ENCODE measurements around the gene FGFBP1. TPM values are rescaled to one million over a fixed set of nuclear protein-coding genes. Genes with fewer than 3 reads are reported as not detected.

The FGFBP1 gene
- total RNA-seq, 1 experiment from 2014 or later = not detected

DNA sequence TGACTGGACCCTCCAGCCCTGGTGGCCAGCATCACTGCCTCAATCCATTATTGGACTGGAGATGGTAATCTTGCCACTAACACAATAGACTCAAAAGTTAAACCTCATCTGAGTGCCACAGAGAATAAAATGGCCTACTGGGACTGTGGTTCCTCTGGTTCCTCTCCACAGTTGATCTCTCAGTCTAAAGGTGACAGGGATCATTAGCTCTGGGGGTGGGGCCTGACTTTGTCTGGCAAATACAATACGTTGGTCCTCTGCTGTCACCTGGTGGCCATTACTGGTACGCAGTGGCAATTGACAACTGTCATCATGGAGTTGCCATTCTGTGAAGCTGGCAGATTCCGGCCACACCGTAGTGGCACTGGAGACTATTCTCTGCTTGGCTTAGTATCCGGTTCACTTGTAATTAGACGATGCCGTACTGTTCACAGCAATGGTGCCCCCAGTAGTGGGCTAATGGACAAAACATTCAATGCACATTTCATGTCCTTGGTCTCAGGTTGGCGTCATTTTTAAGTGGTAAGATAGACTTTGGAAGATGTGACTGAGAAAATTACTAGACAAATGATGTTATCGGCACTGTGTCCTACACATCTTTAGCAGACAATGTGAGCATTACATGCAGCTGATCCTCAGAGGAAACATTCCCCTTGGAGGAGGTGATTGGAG, 17.8 kb upstream of the FGFBP1 start:
- H2AFZ ChIP-seq (ENCODE audit: low read length) = no peak overlapping the region
- no peak overlapping the region for H2BK5ac ChIP-seq (ENCODE audit: insufficient read length, low read length)
- H3K79me1 ChIP-seq (ENCODE audit: insufficient read depth, low read depth, low read length, poor library complexity, severe bottlenecking) = no peaks in the 10 kb centered on the region
- no peak overlapping the region for H2AK5ac ChIP-seq (ENCODE audit: insufficient read length, low read length)
- no peak overlapping the region for H3K14ac ChIP-seq (ENCODE audit: insufficient read depth, low read length)
- H3K23ac ChIP-seq (ENCODE audit: insufficient read length, low read depth, low read length) = no peak overlapping the region
- H2BK15ac ChIP-seq (ENCODE audit: low read depth, low read length) = no peak overlapping the region
- peaks cover 3% of the 10 kb centered on the region; the same call in 1 of the 2 replicates for H3K4me1 ChIP-seq (ENCODE audit: insufficient read depth, low read length)
- TF ChIP-seq, protein P1, sequence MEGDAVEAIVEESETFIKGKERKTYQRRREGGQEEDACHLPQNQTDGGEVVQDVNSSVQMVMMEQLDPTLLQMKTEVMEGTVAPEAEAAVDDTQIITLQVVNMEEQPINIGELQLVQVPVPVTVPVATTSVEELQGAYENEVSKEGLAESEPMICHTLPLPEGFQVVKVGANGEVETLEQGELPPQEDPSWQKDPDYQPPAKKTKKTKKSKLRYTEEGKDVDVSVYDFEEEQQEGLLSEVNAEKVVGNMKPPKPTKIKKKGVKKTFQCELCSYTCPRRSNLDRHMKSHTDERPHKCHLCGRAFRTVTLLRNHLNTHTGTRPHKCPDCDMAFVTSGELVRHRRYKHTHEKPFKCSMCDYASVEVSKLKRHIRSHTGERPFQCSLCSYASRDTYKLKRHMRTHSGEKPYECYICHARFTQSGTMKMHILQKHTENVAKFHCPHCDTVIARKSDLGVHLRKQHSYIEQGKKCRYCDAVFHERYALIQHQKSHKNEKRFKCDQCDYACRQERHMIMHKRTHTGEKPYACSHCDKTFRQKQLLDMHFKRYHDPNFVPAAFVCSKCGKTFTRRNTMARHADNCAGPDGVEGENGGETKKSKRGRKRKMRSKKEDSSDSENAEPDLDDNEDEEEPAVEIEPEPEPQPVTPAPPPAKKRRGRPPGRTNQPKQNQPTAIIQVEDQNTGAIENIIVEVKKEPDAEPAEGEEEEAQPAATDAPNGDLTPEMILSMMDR (conservative IDR thresholded peaks at IDR 0.05) = peak; percentile 92
- H4K91ac ChIP-seq (ENCODE audit: insufficient read length, low read depth, low read length) = no peak overlapping the region
- no peaks in the 10 kb centered on the region for H3K23me2 ChIP-seq (ENCODE audit: insufficient read length, low read depth, low read length, poor library complexity, severe bottlenecking)
- H3K4ac ChIP-seq (ENCODE audit: low read depth, low read length) = no peak overlapping the region
- no peaks in the 10 kb centered on the region for H3K9me3 ChIP-seq (ENCODE audit: control insufficient read depth, low read depth, low read length)
- Mint-ChIP-seq H3K4me3 (0 out of 5 replicates have a peak overlapping the region, but pooled peaks of 1 of the 2 experiments have one; percentile 21), H3K27ac (no peak overlapping the region), H3K9me3 (peaks cover 17 to 28% of the 10 kb centered on the region in 2 experiments), H3K4me1 (peaks cover 6 to 10% of the 10 kb centered on the region in 2 experiments), H3K36me3 (ENCODE audit: insufficient read depth in 1 of 3, low read depth in 3 of 3) (peaks cover 3 to 13% (median 10%) of the 10 kb centered on the region in 3 experiments; a peak in 6 of 7 replicates), H3K27me3 (ENCODE audit: low read depth) (peaks cover 2% of the 10 kb centered on the region)
- H3K27ac ChIP-seq (ENCODE audit: insufficient read length, low read depth, low read length) = no peak overlapping the region
- no peaks in the 10 kb centered on the region for H3K27me3 ChIP-seq (ENCODE audit: insufficient read depth, low read length)
- H3K9ac ChIP-seq (ENCODE audit: extremely low read depth, insufficient read length, low read length) = no peak overlapping the region
- H4K20me1 ChIP-seq (ENCODE audit: control insufficient read depth, insufficient read depth, insufficient read length) = no peaks in the 10 kb centered on the region
- H3K56ac ChIP-seq (ENCODE audit: insufficient read length, low read depth, low read length) = no peak overlapping the region
- no peak overlapping the region for H2BK120ac ChIP-seq (ENCODE audit: low read depth, low read length, poor library complexity, severe bottlenecking)
- H3K4me2 ChIP-seq (ENCODE audit: insufficient read depth, insufficient read length, low read length) = no peak overlapping the region
- no peaks in the 10 kb centered on the region for H3K79me2 ChIP-seq (ENCODE audit: insufficient read depth, low read length)
- H4K8ac ChIP-seq (replicated peaks; ENCODE audit: insufficient read length, low read depth, low read length) = no peak overlapping the region
- H2BK12ac ChIP-seq (ENCODE audit: insufficient read length, low read depth, low read length) = no peak overlapping the region
- H3T11ph ChIP-seq (ENCODE audit: low read length) = no peak overlapping the region
- WGBS (ENCODE audit: extremely low coverage, insufficient read length, low lambda C conversion rate) = no CpG with 5 or more reads among the region's 9 CpGs
- no peak overlapping the region for H3K18ac ChIP-seq (ENCODE audit: insufficient read length, low read depth, low read length)
- no peak overlapping the region for H2BK20ac ChIP-seq (ENCODE audit: low read depth, low read length, poor library complexity, severe bottlenecking)
- peak; percentile 86 for DNase-seq
- no peak overlapping the region for H4K5ac ChIP-seq (ENCODE audit: insufficient read length, low read depth, low read length)
